Fibroblast of skin of back (primary cell): ENCODE data around the gene SEC16A. TPM values are rescaled to one million over a fixed set of nuclear protein-coding genes. Genes with fewer than 3 reads are reported as not detected.

Source experiments
- DNase-seq: peaks from one replicate; pipeline ENCODE4 v3.0.0-alpha.2; 2013
- polyA plus RNA-seq, 2 experiments: library from polyadenylated mRNA; unstranded; fragments of 120-200 nt; gene quantifications; one replicate each; pipeline ENCODE4 v1.2.1, GENCODE V29; 2013; ENCODE audit not compliant: insufficient read length in 2 of 2

The SEC16A gene, protein sequence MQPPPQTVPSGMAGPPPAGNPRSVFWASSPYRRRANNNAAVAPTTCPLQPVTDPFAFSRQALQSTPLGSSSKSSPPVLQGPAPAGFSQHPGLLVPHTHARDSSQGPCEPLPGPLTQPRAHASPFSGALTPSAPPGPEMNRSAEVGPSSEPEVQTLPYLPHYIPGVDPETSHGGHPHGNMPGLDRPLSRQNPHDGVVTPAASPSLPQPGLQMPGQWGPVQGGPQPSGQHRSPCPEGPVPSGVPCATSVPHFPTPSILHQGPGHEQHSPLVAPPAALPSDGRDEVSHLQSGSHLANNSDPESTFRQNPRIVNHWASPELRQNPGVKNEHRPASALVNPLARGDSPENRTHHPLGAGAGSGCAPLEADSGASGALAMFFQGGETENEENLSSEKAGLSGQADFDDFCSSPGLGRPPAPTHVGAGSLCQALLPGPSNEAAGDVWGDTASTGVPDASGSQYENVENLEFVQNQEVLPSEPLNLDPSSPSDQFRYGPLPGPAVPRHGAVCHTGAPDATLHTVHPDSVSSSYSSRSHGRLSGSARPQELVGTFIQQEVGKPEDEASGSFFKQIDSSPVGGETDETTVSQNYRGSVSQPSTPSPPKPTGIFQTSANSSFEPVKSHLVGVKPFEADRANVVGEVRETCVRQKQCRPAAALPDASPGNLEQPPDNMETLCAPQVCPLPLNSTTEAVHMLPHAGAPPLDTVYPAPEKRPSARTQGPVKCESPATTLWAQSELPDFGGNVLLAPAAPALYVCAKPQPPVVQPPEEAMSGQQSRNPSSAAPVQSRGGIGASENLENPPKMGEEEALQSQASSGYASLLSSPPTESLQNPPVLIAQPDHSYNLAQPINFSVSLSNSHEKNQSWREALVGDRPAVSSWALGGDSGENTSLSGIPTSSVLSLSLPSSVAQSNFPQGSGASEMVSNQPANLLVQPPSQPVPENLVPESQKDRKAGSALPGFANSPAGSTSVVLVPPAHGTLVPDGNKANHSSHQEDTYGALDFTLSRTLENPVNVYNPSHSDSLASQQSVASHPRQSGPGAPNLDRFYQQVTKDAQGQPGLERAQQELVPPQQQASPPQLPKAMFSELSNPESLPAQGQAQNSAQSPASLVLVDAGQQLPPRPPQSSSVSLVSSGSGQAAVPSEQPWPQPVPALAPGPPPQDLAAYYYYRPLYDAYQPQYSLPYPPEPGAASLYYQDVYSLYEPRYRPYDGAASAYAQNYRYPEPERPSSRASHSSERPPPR (N-terminal part only)
- 67.3 TPM for polyA plus RNA-seq (2013, experiment 1 of 2; ENCODE audit: insufficient read length)
- 54.8 TPM for polyA plus RNA-seq (2013, experiment 2 of 2; ENCODE audit: insufficient read length)

DNA sequence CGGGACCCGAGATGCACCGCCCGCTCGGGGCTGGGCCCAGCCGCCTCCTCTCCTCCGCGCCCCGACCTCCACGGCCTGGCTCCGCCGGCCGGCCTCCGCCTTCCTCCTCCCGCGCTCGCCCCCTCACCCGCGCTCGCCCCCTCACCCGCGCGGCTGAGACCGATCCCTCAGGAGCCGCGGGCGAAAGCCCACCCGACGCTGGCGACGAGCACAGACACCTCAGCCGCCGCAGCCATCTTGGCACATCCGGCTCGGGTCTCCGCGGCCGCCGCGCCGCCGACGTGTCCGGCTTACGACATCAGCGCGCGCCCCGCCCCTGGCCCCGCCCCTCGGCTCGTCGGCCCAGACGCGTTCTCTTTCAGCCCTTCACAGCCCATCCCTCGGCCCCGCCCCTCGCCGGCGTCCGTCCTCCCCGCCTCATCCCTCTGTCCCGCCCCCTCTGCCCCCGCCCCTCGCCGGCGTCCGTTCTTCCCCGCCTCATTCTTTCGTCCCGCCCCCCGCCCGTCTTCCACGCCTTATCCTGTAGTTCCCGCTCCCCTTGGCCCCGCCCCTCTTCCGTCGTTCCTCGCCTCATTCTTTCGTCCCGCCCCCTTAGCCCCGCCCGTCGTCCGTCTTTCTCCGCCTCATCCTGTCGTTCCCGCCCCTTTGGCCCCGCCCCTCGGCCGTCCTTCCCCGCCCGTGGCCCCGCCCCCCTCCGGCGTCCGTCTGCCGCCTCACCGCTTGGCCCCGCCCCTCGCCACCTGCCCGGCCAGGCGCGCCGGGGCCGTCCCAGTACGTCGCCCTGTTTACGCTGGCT, at the start of gene SEC16A:
TSS of gene SEC16A (minus strand) at position 248 of the 796 bp plus-strand sequence. CDS start 5,425 bp downstream, outside the sequence.
- DNase-seq = peak; percentile 96

DNA sequence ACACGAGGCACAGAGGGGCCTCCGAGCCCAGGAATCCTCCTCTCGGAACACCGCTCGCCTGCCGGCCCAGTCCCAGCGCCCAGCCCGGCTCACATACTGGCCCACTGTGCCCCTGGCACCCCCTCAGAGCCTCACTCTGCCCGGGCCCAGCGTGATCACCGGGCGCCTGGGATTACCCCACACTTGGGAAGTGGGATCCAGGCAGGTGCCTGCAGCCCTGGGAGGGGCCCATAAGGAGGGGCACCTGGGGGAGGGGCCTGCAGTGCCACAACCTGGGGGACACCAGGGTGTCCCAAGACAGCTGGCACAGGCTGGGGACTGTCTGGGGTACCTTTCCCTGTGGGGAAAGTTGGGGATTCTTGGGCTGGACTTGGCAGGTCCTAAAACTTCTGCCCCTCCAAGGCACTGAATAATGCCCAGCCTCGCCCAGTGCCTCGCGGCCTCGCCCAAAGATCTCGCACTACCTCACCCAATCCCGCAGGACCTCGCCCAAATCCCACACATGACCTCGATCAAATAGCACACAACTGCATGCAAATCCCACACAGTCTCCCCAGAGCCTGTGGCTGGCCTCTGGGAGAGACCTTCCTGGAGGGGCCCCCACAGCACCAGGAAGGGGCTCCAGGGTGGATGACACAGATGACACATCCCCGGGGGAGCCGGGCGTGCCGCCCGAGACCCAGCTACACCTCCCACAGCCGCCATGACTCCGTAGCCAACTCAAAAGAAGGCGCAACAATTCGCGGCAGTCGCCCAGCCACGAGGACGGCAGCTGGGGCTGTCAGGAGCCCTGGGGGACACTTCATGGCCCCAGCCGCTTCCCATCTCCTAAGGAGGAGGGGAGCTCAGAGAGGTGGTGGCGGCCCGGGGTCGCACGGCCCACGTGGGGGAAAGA, 49.3 kb upstream of the SEC16A start:
- no peak for DNase-seq

DNA sequence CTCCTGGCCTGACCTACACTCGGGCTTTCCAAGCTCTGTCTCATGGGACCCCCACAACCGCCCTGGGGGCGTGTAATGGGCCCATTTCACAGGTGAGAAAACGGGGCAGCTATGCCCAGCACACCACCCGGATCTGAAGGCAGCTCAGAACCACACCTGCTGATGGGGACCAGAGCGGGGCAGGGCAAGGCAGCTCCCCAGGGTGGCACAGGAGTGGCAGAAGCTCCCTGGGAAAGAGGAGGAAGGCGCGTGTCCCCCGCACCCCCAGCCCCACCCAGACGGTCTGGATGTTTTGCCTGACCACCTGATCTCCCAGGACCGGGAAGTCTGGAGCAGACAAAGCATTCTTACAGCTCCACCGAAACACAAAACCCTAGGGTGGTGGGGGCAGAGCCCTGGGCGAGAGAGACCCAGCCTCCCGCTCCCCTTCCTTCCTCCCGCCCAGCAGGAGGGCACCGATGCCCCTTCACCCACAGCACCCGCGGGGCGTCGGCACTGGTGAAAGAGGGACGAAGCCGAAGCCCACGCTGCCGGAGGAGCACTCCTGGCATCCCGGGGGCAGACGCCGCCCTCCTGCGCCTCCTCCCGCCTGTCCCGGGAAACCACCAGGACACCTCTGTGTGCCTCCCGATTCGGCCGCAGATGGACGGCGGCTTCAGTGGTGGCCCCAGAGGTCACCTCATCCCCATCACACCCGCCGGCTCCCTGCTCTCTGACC, 48.5 kb upstream of the SEC16A start:
- DNase-seq = no peak

DNA sequence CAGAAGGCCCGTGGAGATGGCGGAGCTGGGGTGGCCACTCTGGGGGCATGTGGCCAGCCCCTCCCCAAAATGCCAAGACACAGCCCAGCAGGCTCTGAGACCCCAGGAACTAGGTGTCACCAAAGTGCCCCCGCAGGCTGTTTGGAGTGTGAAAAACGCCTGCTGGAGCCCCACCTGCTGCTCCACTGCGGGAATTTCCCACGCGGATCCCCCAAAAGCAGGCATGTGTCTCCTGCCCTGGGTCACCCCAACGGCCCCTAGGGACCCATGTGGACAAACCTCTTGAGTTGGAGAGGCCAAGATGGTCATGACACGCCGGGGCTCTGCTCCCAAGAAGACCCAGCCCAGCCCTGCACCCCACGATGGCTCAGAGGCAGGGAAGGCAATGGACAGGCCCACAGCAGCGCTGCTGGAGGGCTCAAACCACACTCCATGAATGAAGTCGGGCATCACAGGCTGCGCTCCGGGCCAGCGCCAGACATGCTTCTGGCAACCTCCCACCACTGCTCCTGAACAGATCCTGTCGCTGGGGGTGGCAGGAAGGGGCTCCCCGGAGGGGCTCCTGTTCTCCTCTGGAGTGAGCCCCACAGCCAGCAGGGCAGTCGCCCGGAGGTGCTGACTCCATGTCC, 47.7 kb upstream of the SEC16A start:
- DNase-seq = no peak

DNA sequence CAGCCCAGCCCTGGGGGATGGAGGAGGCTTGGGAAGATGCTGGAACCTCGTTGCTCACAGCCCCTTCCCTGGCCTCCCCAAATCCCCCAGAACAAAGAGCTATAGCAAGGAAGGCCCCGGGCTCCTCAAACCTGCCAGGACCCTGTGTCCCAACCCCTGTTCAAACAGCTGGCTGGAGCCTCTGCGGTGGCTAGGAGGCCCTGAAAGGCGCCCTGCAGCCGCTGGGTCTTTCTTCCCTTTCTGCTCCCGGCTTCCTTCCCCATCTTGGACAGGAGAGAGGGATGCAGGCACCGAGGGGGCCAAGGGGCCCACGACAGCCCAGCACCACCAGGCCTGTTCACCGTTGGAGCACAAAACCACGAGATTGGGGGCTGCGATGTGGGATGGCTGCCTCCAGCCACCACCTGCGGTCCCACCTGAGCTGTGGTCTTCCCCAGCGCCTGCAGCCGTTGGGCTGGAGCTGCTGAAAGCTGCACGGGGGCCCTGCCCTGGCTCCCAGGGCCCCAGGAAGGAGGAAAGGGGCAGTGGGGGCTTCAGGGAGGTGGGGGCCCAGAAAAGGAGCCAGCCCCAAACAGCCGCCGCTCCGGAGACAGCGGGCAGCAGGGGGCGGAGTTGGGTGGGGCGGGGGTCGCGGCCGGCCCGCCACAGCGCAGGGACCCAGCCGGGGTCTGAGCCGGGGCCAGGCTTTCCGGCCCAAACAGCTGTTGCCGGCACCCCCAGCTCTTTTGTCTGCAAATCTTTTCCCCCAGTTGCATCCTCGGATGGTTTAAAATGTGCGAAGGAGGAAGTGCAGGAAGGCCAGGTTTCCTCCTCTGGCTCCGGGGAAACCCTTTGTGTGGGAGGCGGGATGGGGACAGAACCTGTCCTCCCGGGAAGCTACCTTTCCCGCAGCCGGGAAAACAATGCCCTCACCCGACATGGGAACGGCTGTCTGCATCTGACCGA, 46.9 kb upstream of the SEC16A start:
- DNase-seq = no peak

DNA sequence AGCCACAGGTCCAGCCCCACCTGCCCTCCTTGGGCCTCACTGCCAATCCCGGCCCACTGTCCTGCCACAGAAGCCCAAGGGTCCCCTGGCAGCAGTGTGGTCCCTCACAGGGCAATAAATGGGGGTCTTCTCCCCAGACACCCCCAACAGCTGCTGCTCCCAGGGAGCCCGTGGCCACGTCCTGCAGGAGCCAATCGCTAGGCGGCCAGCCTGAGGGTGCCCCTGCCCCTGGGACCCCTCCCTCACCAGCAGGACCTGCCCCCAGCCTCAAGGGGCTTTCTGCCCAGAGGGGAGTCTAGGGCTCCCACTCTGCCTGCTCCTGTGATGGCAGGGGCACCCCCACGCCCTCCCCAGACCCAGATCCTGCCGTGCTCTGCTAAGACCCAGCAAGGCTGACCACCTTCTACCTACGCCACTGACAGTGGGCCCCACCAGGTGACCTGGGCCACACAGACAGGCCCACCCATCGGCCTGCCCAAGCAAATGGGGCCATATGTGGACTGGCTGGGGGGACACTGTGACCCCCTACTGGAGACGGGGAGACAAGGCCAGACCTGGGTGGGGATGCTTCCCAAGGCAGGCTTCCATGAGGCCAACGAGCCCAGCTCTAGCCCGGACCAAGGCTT, 46.0 kb upstream of the SEC16A start:
- DNase-seq = no peak

DNA sequence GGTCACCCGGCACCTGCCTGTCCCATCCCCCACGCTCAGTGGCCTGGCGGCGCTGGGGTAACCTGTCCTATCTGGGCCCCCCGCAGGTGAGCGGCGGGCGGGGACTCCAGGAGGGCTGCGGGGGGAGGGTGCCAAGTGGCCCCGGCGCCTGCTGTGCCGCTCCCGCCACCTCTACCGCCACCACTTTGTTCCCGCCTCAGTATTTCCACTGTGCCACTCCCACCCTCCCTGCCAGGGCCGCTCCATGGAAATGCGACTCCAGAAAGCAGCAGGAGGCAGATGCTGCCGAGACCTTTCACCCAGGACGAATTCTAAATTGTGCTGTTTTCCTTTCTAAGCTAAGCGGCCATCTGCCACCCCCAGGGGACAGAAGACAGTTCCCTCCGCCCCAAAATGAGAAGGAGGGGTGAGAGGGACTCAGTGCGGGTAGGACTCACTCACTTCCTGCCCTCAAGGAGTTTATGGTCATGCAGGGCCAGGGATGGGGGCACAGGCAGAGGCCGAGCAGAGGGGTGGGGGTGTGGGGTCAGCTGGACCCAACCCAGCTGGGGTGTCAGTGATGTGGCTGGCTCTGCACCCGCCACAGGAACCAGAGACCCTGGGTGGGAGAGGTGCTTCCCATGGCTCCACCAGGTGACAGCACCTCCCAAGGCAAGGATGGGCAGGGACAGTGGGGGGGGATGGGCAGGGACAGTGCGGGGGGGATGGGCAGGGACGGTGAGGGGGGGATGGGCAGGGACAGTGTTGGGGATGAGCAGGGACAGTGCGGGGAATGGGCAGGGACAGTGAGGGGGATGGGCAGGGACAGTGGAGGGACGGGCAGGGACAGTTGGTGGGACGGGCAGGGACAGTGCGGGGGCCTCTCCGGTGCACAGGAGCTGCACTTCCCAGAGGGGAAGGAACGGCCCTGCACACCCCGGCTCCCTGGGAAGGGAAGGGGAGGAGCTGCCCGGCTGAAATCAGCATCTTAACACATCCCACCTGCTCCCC, 45.2 kb upstream of the SEC16A start:
- peak; percentile 36 for DNase-seq

DNA sequence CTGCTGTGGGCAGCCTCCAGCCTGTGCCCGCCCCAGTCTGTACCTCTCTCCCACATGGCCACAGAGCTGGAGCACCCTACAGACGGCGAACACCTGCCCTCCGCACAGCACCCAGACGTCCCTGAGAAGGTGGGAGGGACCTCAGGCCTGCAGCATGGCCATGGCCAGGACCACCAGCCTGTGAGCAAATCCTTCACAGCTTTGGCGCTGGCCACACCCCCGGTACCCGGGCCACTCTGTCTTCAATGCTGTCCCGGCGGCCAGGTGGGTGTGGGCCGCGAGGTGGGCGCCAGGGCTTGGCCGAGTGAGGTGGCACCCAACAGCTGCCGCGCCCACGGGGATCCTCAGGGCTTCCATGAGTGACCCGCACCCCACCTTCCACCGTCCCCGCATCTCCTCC, 44.3 kb upstream of the SEC16A start:
- DNase-seq = no peak

DNA sequence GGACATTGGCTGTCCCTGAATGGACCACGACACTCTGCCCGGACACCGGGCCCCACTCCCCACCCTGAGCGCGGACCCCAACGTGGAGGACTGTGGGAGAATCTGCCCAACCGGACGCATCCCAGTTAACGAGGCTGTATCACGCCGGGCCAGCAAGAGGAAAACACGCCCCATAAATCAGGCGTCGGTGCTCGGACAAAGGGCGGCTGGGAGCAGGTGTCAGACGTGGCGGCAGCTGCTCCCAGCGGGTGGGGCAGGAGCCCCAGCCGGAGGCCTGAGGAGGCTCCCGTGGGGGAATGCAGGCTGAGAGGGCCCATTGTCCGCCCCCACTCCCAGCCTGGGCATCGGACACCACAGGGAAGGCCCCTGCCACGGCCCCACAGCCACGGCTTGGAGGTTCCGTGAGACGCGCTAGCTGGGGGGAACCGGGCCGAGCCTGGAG, 43.8 kb upstream of the SEC16A start:
- DNase-seq = no peak

DNA sequence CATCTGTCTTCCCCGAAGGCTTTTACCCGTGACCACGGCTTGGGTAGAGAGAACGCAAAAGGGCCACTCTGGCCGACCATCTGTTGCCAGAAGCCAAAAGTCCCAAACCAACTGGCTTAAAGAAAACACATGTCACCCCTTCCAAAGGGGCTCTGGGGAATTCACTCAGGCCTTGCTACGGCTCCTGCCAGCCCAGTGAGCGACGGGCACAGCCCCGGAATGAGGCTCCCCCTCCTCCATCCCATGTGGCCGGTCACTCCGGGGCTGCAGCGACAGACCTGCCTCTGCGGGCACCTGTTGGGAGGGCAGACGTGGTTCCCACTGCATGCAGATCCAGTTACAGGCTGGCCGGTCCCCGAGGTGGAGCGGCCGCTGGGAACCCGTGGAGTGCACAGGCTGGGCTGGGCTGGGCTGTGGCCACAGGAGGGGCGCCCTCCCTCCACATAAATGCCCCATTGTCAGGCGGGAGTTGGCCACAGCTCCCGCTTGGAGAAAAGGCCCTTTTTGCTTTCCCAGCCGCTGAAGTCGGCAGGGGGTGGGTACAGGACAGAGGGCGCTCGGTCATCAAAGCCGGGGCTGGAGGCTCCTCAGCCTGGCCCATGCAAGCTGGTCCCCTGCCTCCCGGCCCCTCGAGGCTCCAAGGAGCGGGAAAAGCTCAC, 43.1 kb upstream of the SEC16A start:
- no peak for DNase-seq

DNA sequence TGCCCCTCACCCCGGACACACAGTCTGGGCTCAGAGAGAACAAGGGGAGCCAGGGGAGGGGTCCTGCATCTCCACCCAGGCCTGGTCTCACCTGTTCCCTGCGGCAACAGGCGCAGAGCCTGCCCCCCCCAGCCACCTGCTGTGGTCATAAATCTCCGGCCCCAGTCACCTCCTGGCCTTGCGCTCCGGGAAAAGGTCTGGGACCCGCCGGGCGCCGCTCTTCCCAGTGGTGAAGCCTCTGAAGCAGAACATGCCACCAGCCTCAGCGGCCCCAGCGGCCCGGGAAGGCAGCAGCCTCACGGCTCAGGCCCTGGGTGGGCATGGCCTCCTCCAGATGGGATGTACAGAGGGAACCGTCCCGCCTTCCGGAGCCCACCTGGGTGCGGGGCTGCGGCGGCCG, 42.4 kb upstream of the SEC16A start:
- no peak for DNase-seq

DNA sequence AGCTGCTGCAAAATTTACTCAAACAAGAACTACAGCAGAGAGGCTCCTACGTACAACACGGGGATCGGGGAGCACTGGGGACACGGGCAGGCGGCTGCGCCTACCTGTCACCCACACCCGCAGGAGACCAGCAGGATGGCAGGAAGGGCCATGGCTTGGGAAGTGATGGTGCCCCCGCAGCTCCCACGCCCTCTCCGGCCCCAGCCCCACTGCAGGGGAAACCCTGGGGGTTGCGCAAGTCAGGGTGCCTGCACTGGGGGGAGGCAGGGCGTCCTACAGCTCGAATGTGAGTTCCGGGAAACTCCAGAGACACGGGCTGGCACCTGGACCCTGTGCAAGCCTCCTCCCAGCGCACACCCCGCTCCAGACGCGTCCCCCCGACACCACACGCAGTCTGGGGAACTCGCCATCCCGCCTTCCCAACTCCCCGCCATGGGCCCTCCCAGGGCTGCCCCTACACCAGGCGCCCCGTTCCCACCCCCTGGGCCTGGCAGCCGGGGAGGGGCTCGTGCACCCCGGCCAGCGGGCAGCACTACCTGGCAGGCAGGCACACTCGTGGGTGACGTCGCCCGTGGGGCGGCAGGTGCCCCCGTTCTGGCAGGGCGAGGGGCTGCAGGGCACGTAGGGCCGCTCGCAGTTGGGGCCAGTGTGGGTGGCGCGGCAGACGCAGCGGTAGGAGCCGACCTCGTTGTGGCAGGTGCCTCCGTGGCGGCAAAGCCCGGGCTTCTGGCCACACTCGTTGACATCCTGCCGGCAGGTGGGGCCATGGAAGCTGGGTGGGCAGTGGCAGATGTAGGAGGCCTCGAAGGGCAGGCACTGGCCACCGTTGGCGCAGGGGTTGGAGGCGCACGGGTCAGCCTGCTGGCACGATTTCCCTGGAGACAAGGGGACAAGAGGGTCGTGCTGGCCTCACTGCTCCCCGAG, 39.7 kb upstream of the SEC16A start:
- no peak for DNase-seq

DNA sequence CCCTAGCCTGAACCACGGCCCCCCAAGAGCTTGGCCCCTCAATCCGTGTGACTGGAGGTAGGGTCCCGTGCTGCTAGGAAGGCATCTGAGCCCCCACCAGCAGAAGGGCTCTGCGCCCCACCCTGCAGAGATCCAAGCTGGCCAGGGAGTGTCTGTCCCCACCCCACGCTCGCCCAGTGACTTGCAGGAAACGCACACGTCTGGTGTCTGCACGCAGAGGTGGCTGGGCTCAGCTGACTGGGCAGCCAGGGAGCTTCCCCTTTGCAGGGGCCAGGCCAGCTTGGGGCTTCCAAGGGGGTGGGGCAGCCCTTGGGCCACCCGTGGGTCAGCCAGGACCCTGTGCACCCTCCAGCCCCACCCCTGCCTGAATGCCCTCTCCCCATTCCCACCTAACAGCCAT, 38.7 kb upstream of the SEC16A start:
- no peak for DNase-seq

DNA sequence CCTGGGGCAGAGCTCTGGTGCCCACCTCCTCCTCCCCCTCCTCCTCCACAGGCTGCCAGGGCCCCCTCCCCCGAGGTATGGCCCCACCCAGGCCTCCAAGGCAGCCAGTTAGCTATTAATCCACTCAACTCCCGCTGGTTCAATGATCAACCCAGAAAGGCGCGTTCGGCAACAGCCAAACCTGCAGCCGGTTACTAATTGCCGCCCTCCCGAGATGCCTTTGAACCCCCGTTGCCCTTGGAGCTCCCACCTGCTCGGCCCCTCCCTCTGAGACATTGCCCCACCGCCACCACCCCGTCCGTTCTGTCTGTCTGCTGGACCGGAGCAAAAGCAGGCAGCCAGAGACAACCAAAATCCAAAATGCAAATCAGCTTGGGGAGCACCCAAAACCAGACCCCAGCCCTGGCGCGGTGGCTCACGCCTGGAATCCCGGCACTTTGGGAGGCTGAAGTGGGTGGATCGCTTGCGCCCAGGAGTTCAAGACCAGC, 37.3 kb upstream of the SEC16A start:
- no peak for DNase-seq
